Caco-2 (cell line): Measurements from ENCODE around the gene RALGAPB. TPM values are rescaled to one million over a fixed set of nuclear protein-coding genes. Genes with fewer than 3 reads are reported as not detected.

Source experiments
- BruUV-seq: library from RNA; stranded (reverse); fragments of 400-500 nt; replicated peaks from 2 replicates; lab custom pipeline; 2021; lab: Mats Ljungman, UMichigan
- CTCF ChIA-PET: fragments of 300-600 bp; sonication (Branson Sonifier 250); formaldehyde crosslinking; loops from one replicate; lab custom pipeline; 2022; ENCODE audit warnings: antibody characterized with exemption; lab: Charles Lee
- POLR2A ChIA-PET: fragments of 300-600 bp; sonication (Branson Sonifier 250); formaldehyde crosslinking; loops from one replicate; lab custom pipeline; 2022; ENCODE audit warnings: antibody characterized with exemption; lab: Charles Lee
- DNase-seq, 2 experiments: peaks; one replicate each; pipeline versions ENCODE4 v3.0.0 to v3.0.0-alpha.2; 2020 to 2022
- H3K27me3 ChIP-seq: replicated peaks from 2 replicates; pipeline ENCODE4 v1.6.0; 2011; ENCODE audit warnings: low read length; ENCODE audit not compliant: control insufficient read depth, insufficient read depth
- H3K36me3 ChIP-seq: 2 replicates; pipeline ENCODE4 v1.5.1; 2011; ENCODE audit warnings: low read length; ENCODE audit not compliant: control insufficient read depth, insufficient read depth
- H3K4me1 ChIP-seq: fragments of 250-450 bp; sonication (Bioruptor Pico); 2 replicates; pipeline ENCODE4 v1.5.1; 2020; ENCODE audit warnings: mild to moderate bottlenecking
- H3K4me3 ChIP-seq: 2 replicates; pipeline ENCODE4 v1.5.1; 2011; ENCODE audit warnings: low read depth, mild to moderate bottlenecking, control low read depth, low read length
- H3K9me3 ChIP-seq: fragments of 250-450 bp; sonication (Bioruptor Pico); 2 replicates; pipeline ENCODE4 v1.5.1; 2020; ENCODE audit warnings: mild to moderate bottlenecking, moderate library complexity
- H3K27ac Mint-ChIP-seq: one replicate; pipeline ENCODE4 v1.8.0; 2022; ENCODE audit warnings: mixed read lengths; ENCODE audit not compliant: unreplicated experiment
- H3K27me3 Mint-ChIP-seq: one replicate; pipeline ENCODE4 v1.8.0; 2022; ENCODE audit warnings: mixed read lengths; ENCODE audit not compliant: insufficient read depth, unreplicated experiment
- H3K36me3 Mint-ChIP-seq: one replicate; pipeline ENCODE4 v1.8.0; 2022; ENCODE audit warnings: mild to moderate bottlenecking, mixed read lengths; ENCODE audit not compliant: insufficient read depth, unreplicated experiment
- H3K4me1 Mint-ChIP-seq: one replicate; pipeline ENCODE4 v1.8.0; 2022; ENCODE audit warnings: low read depth, mixed read lengths; ENCODE audit not compliant: unreplicated experiment
- H3K4me3 Mint-ChIP-seq: one replicate; pipeline ENCODE4 v1.8.0; 2022; ENCODE audit warnings: mild to moderate bottlenecking, moderate library complexity, mixed read lengths; ENCODE audit not compliant: unreplicated experiment
- H3K9me3 Mint-ChIP-seq: one replicate; pipeline ENCODE4 v1.8.0; 2022; ENCODE audit warnings: mixed read lengths; ENCODE audit not compliant: unreplicated experiment
- CTCF ChIP-seq, 2 experiments: fragments of 200-600 bp in 1 of 2; IDR thresholded peaks; 1 replicate in 1 of 2; 2 replicates in 1 of 2; pipeline versions ENCODE4 v1.5.1 to v1.8.0; 2011 to 2022; ENCODE audit warnings: antibody characterized with exemption in 1 of 2, control low read depth in 1 of 2, inconsistent platforms in 1 of 2, low read depth in 1 of 2, low read length in 1 of 2, mild to moderate bottlenecking in 1 of 2, moderate library complexity in 1 of 2; ENCODE audit not compliant: insufficient read depth in 1 of 2, severe bottlenecking in 1 of 2, unreplicated experiment in 1 of 2
- intact Hi-C: fragments of 100-400 bp; cut with micrococcal nuclease; formaldehyde crosslinking; loops from one replicate; pipeline ENCODE4 v1.10.0; 2022; ENCODE audit not compliant: unreplicated experiment
- total RNA-seq: library from RNA; stranded (reverse); gene quantifications from 2 replicates; pipeline ENCODE4 v1.2.3, GENCODE V29; 2022

The RALGAPB gene
- total RNA-seq, 1 experiment from 2014 or later, result 69.1 TPM

- Histone ChIP-seq H3K36me3 (peaks cover 46% of the 10 kb centered on the region), H3K9me3 (no peaks in the 10 kb centered on the region), H3K4me1 (peaks cover 9% of the 10 kb centered on the region), H3K4me3 (no peak overlapping the region), H3K27me3 (no peaks in the 10 kb centered on the region)
- DNase-seq, result no peak
- ChIA-PET POLR2A (no interaction called here), CTCF (interaction anchor here (0.9 kb wide), 1 partner anchor 36 kb away, joined by 11 read pairs; no protein-coding TSS in a partner anchor)
- intact Hi-C loops, result no loop called here
- TF ChIP-seq CTCF (IDR thresholded peaks at IDR 0.05; ENCODE audit: insufficient read depth in 1 of 2, low read depth in 1 of 2, low read length in 1 of 2, severe bottlenecking in 1 of 2, unreplicated experiment in 1 of 2), result no peak
- no peak overlapping the region for H3K4me3 Mint-ChIP-seq
- H3K27ac Mint-ChIP-seq, result no peak overlapping the region
- H3K27me3 Mint-ChIP-seq, result no peaks in the 10 kb centered on the region
- peaks cover 44% of the 10 kb centered on the region for H3K4me1 Mint-ChIP-seq
- no peaks in the 10 kb centered on the region for H3K9me3 Mint-ChIP-seq
- peaks cover 100% of the 10 kb centered on the region for H3K36me3 Mint-ChIP-seq
- BruUV-seq, result no TSS peak
Observed at GRCh38 chr20:38428800-38429199, 43.8 kb upstream of the RALGAPB start.

GRCh38 chr20:38429301-38429700, 43.3 kb upstream of the RALGAPB start:
- Histone ChIP-seq H3K4me3 (no peak overlapping the region), H3K4me1 (peaks cover 10% of the 10 kb centered on the region), H3K9me3 (no peaks in the 10 kb centered on the region), H3K27me3 (no peaks in the 10 kb centered on the region), H3K36me3 (peaks cover 49% of the 10 kb centered on the region)
- CTCF ChIA-PET, result no interaction called here
- no peak for TF ChIP-seq CTCF (IDR thresholded peaks at IDR 0.05; ENCODE audit: insufficient read depth in 1 of 2, low read depth in 1 of 2, low read length in 1 of 2, severe bottlenecking in 1 of 2, unreplicated experiment in 1 of 2)
- peaks cover 100% of the 10 kb centered on the region for H3K36me3 Mint-ChIP-seq
- no peaks in the 10 kb centered on the region for H3K27me3 Mint-ChIP-seq
- DNase-seq, result no peak
- H3K27ac Mint-ChIP-seq, result no peak overlapping the region
- peaks cover 42% of the 10 kb centered on the region for H3K4me1 Mint-ChIP-seq
- POLR2A ChIA-PET, result interaction anchor here (0.5 kb wide), 1 partner anchor 70 kb away, joined by 3 read pairs; no protein-coding TSS in a partner anchor
- H3K9me3 Mint-ChIP-seq, result no peaks in the 10 kb centered on the region
- no peak overlapping the region for H3K4me3 Mint-ChIP-seq
- intact Hi-C loops, result no loop called here
- no TSS peak for BruUV-seq

GRCh38 chr20:38430679-38431325, 41.8 kb upstream of the RALGAPB start:
- Histone ChIP-seq H3K4me1 (peaks cover 10% of the 10 kb centered on the region), H3K27me3 (no peaks in the 10 kb centered on the region), H3K4me3 (no peak overlapping the region), H3K36me3 (peaks cover 42% of the 10 kb centered on the region), H3K9me3 (no peaks in the 10 kb centered on the region)
- CTCF ChIA-PET, result no interaction called here
- Mint-ChIP-seq H3K36me3 (peaks cover 99% of the 10 kb centered on the region), H3K4me3 (peak overlapping the region; percentile 12), H3K4me1 (peaks cover 38% of the 10 kb centered on the region), H3K9me3 (no peaks in the 10 kb centered on the region), H3K27me3 (no peaks in the 10 kb centered on the region), H3K27ac (no peak overlapping the region)
- intact Hi-C loops, result no loop called here
- POLR2A ChIA-PET, result no interaction called here
- TF ChIP-seq CTCF (IDR thresholded peaks at IDR 0.05; ENCODE audit: insufficient read depth in 1 of 2, low read depth in 1 of 2, low read length in 1 of 2, severe bottlenecking in 1 of 2, unreplicated experiment in 1 of 2), result no peak
- DNase-seq, result no peak
- BruUV-seq, result no TSS peak
